HG03175 (cell line): ENCODE measurements around the gene RNF167.
A peak's percentile ranks its signal among the peaks of the same experiment; 100 is the strongest.

ENCODE experiments used
- ATAC-seq: cut with Tn5 transposase; IDR thresholded peaks from one replicate; pipeline ENCODE4 v1.9.1; 2021; ENCODE audit warnings: mild to moderate bottlenecking, moderate library complexity; ENCODE audit not compliant: unreplicated experiment

The RNF167 gene

DNA sequence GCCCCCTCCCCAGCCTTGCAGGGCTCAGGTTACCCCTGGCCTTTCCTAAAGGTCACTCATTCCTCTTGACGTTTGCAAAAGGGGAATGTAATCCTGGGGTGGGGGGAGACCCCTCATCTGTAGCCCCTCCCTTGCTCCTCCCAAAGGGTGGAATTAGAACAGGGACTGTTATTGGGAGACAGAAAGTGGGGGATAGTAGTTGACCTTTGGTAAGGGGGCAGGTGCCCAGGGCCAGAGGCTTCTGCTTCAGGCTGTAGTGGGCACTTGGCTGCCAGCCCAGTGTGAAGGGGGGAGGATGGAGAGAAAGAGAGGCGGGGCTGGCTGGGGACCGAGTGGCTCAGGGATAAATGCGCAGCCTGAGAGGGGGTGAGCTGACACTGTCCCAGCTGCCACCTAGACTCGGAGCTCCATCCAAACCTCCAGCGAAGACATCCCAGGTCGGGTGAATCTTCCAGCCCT lies 10.7 kb downstream of the RNF167 start, which contains the start of gene ENO3:
Gene ENO3, plus strand, starts transcription at position 374 of the 459 bp plus-strand sequence. CDS start 711 bp downstream, outside the sequence.
- no peak for ATAC-seq

DNA sequence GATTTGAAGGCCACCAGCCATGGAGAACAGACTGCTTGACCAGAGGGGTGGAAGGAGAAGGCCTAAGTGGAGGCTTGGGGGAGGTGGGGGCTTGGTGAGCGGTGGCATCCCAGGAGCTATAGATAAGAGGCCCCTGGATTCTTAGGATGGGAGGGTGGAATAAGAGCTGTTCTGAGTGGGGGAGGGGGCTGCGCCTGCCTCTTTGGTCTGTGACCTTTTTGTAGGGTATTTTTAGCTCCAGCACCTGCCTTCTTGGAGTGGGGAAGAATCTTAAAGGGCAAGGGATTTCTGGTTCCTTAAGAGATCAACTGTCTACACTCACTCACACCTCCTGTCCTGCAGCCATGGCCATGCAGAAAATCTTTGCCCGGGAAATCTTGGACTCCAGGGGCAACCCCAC lies 11.4 kb downstream of the RNF167 start:
- ATAC-seq = no peak

DNA sequence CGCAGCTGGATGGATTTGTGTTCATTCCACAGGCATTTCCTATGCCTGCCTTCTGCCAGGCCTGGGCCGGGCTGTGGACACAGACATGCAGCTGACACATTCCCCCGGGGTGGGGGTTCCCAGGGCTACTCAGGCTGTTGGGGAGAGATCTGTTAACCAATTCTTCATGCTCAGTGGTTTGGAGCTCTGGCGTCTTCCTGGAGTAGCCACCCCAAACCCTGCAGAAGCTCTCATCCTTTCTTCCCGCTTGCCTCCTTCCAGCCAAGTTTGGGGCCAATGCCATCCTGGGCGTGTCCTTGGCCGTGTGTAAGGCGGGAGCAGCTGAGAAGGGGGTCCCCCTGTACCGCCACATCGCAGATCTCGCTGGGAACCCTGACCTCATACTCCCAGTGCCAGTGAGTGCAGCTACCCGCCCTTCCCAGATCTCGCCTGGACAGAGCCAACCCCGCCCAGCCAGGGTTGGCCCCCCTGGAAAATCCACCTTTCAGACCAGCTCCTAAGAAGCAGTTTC lies 13.4 kb downstream of the RNF167 start:
- no peak for ATAC-seq

DNA sequence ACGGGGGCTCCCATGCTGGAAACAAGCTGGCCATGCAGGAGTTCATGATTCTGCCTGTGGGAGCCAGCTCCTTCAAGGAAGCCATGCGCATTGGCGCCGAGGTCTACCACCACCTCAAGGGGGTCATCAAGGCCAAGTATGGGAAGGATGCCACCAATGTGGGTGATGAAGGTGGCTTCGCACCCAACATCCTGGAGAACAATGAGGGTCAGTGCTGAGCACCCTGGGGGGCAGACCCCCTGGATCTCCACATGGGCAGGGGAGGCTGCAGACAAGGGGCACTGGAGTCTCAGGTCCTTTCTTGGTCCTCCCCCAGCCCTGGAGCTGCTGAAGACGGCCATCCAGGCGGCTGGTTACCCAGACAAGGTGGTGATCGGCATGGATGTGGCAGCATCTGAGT lies 15.0 kb downstream of the RNF167 start:
- no peak for ATAC-seq

DNA sequence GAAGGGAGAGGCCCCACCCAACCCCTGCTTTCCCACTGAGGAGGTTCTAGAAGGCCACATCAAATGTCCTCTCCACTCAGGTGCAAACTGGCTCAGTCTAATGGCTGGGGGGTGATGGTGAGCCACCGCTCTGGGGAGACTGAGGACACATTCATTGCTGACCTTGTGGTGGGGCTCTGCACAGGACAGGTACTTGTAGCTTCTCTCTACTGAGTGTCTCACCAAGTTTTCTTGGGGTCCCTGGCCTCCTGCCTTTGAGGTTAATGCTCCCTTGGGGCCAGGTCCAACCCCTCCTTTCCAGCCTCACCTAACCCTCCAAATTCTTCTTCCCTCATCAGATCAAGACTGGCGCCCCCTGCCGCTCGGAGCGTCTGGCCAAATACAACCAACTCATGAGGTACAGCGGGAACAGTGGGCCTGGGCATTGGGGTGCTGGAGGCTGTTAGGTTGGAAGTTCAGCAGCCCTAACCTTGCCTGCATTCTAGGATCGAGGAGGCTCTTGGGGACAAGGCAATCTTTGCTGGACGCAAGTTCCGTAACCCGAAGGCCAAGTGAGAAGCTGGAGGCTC lies 16.5 kb downstream of the RNF167 start:
- no peak for ATAC-seq

DNA sequence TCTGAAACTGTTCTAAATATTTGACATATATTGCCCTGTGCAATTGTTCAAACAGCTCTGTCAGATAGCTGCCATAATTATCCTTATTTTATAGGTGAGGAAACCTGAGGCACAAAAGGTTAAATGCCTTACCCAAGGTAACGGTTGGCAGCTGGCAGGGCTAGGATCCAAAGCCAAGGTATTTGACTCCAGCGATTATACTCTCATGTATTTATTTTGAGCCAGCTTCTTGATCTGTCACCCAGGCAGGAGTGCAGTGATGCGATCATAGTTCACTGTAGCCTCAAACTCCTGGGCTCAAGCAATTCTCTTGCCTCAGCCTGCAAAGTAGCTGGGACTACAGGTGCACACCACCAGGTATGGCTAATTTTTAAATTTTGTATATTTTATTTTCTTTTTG lies 18.0 kb downstream of the RNF167 start:
- ATAC-seq = no peak

DNA sequence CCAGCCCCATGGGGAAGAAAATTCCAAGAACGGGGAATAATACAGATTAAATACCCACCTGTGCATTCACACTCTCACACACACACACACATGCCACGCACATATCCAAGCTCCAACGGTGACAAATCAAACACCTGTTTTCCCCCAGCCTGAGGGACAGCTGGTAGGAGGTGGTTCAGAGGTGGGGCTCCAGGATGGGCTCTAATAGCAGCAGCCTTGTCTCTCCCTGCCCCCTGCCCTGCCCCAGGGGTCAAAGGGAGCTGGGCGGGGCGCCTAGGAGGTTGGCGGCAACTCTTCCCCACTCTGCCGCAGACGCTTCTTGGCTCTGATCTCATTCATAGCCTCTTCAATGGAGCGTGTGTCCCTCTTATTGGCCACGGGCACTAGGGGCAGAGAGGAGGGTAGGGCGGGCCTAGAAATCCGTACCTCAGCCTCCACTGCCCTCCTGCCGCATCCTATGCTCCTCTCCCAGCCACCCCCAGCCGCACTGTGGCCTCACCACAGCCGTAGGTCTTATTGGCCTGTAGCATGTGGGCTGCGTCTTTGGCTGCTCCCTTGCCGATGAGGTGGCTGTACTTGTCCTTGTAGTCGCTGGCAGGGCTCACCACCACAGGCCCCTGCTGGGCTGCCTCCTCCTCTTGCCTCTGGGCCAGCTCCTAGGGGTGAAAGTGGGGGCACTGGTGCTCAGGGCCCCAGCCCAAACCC lies 19.3 kb downstream of the RNF167 start:
- no peak for ATAC-seq

DNA sequence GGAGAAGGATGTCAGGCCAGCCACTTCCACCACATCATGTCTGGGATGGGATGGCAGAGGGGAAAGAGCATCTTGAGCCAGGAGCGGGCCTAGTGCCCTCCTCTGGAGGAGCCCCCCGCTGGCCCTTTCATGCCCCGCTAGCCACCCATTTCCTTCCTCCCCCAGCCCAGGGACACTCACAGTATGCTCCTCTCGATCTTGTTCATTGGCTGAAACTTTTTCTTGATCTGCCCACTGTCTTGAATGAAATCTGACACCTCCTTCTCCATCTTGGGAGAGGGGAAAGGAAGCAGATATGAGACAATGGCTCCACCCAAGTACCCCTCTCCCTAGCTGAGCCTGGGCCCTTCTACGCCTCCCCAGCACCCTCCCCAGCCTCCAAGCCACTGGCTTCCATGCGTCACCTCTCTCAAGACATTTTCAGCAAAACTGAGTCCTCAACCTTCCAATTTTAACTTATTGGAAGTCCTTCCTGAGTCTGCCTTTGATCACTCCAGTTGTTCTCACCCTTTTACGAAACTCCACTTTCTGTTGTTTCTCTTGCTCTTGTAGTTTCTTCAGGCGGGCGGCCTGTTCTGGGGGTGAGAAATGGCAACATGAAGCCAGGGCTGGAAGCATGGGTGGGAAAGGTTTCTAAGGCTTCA lies 20.3 kb downstream of the RNF167 start:
- no peak for ATAC-seq

DNA sequence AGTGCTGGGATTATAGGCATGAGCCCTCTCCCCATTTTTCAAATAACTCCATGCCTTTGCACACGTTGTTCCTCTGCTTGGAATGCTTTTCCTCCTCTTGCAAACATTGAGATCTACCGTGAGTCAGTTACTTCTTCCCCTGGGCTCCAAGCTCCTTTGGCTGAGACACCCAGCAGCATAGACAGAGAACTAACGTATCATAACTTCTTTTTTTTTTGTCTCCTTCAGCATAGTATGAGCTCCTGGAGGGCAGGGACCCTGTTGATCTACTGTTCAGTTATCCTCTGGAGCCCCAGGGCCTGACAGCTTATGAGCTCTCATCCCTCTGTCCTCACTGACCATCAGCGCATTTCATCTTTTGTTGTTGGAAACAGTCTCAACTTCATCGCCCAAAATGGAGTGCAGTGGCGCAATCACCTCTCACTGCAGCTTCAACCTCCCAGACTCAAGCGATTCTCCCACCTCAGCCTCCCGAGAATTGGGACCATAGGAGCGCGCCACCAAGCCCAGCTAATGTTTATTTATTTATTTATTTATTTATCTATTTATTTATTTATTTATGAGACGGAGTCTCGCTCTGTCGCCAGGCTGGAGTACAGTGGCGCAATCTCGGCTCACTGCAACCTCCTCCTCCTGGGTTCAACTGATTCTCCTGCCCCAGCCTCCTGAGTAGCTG lies 25.4 kb downstream of the RNF167 start:
- ATAC-seq = no peak

DNA sequence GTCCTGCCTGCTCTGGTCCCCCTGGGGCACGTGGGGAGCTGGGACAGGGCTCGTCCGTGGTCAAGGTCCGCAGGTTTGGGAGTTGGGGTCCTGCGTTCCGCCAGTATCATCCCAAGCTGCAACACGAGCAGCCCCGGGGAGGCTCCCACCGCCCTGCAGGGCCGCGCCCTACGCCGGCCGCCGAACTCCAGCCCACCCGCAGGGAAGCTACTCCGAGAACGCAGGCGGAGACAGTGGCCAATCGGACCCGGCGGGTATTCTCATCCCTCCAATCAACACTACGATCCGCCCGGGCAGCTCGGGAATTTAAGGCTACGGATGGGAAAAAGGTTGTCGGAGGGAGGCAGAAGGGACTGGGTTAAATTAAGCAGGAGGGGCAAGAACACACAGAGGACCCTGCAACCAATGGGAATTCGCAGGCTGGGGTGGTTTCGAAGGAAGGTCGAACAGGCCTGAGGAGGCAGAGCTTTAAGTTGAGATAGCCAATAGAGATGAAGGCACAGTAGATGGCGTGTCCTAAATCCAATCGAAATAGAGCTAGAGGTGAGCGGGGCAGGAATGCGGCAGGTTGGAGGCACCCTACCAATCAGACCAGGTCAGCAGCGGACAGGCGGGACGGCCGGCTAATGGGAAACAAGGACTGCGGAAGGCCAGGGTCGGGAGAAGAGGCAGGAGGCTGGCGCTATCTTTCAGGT lies 26.9 kb downstream of the RNF167 start:
- ATAC-seq = peak; percentile 84

DNA sequence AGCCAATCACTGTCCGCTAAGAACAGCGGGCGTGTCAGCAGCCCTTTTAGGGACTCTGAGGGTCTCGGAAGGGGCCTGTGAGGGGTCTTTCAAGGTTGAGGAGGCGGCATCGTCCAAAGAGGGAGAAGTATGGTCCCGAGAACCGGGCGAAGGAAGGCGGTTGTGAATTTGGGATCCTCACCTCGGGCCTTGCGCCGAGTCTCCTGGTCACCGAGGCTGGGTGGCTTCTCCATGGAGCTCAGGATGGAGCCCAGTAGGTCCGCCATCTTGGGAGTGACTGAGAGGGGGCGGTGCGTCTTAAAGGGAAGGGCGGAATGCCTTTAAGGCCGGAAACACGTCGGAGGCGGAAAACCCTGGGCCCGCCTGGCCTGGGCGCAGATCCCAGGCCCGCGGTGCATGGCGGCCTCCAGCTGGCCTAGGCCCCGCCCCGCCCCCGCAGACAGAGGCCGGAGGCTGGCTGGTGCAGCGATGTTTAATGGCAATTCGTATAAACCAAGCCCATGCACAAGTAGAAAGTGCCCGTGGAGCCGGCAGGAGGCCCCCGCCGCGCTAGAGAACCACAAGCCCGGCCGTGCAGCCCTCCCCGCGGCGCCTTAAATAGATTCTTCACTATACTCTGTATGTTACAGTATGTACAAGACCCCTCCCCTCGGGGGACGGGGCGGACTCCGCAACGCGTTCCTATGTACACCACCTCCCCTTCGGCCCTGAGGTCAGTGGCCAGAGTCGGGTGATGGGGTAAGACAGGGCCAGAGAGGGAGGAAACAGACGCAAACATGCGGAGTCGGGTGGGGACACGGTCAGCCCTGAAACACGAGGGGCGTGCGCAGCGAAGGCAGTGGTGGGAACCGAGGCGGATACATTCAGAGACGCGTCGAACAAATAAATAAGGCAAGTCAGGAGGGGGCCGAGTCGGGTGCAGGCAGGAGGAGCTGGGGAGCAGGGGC lies 27.7 kb downstream of the RNF167 start, which contains the start of gene SPAG7:
Gene SPAG7, minus strand, starts transcription at position 279 of the 947 bp plus-strand sequence. Its CDS starts 13 bp downstream, at position 266.
- ATAC-seq = peak; percentile 62

DNA sequence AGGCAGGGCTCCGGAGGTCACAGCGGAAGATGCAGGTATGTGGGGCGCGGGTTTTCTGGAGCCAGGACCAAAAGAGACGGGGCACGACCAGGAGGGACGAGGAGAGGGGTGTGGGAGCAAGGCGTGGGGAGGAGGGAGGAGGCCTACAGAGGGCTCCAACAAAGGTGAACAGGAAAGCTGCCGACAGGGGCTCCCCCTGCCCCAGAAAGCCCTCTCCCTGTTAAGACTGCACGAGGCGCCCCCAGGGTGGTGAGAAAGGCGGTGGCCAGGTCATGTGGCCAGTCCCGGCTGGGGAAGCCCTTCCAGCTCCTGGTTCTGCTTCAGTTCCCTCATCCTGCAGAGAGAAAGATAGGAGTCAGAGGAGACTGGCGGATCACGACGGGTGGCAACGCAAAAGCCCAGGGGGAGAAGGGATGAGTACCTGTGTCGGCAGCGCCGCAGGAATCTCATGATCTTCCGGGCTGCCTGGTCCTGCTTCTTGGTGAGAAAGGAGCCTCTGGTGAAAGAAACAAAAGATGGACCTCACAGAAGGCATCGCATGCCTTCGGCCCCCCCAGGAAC lies 28.5 kb downstream of the RNF167 start:
- no peak for ATAC-seq

DNA sequence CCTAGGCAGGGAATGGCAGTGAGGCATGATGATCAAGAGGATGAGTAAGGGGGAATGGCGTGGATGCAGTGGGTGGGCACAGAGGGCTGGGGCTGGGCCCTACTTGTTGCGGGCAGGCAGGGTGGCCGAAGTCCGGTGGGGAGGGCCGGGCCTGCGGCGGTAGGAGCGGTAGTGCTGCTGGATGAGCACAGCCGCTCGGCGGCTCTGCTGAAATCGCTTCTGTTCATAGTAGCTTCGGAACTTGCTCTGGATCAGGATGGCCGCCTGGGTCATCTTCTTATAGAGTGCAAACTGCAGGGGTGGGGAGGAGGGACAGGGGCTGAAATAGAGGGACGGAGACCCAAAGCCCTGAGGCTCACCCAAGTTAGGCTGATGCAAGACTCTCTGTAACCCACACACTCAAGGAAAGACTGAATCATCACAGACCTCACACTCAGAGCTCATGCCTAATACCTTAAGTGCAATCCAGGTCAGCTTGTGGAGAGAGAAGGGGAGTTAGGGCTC lies 29.0 kb downstream of the RNF167 start:
- ATAC-seq = no peak

DNA sequence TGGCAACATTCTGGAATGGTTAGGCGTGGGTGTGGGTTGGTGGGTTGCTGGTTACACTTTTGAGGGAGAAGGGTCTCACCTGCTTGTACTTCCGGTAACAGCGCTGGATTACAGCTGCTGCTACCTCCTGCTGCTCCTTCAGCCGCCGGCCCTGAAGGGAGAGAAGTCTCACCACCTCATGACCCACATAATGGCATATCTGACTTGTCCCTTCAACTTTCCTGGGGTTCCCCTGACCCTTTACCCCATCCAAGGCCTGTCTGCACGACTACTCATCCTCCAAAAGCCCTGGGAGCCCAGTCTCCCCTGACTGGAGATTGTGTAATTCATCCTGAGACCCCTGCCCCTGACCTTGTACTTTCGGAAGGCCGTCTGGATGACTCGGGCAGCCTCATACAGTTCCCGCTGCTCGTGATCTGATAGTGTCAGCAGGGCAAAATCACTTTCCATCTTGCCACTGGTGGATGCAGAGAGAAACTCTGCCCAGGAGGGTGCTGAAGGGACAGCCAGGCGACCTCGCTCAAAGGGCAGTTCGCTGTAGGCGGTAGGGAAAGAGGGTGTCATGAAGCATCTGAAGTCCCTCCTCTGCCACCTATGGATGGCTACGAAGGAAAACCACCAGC lies 29.6 kb downstream of the RNF167 start:
- no peak for ATAC-seq

DNA sequence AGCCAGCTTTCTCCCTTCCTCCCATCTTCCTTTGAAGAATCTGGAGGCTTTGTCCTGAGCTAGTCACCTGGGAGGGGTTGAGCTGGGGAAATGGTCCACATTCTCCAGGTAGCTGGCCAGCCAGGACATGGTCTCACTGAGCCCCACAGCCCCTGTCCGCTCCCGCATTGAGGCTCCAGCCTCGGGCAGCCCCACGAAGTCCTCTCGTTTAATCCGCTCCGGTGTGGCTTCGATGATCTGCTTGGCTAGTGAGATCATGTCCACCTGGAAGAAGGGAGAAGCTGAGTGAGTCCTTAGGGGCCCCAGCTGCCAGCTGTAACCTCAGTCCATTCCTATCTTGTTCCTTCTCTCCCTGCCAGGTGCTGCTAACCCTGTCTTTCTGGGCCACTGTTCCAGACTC lies 30.2 kb downstream of the RNF167 start:
- no peak for ATAC-seq

DNA sequence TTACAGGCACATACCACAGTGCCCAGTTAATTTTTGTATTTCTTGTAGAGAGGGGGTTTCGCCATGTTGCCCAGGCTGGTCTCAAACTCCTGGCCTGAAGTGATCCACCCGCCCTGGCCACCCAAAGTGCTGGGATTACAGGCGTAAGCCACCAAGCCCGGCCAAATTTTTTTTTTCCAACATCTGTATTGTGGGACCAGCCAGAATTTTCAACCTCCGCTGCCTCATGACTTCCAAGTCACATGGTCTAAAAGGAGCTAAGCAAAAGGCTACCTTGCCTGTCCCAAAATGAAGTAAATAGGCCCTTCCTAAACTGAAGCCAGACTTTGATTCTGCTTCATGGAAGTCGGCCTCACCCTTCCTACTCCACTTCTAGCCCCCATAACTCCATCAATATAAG lies 31.8 kb downstream of the RNF167 start:
- ATAC-seq = no peak

DNA sequence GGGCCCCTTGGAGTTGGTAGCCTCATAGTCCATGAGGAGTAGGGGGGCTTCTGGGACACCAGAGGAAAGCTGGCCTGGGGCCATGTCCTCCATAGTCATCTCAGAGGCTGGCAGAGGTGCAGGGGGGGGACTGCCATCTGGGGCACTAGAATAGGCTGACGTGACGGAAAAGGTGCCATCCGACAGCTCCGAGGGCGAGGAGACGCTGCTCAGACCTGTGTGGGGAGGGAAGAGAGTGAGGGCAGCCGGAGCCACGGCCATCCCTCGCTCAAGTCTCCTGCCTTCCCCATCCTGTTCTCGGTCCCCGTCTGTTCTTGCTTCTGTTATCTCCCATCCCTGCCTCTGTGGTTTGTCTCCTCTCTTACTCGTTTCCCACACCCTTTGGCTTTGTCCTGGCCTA lies 32.3 kb downstream of the RNF167 start:
- ATAC-seq = no peak

DNA sequence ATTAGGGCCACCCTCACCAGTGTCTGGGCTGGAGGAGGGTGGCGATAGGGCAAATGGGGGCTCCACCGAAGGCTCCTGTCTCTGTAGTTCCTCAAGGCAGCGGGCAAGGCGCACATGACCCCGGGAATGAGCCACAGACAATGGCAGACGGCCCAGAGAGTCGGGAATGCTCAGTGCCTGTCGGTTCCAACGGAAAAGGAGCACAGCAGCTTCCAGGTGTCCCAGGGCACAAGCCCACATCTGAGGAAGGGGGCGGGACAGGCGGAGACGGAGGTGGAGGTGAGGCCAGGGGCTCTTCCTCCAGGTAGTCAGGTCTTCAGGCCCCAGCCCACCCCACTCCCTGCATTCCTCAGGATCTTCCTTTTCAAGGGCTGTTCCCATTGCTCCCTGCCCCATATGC lies 32.7 kb downstream of the RNF167 start:
- ATAC-seq = no peak
